GM06990 (cell line): ENCODE data around the gene TMEM178B.

ENCODE experiments used
- DNase-seq: peaks from one replicate; pipeline ENCODE4 v3.0.0-alpha.2; 2011; ENCODE audit not compliant: insufficient read length; ENCODE audit errors: extremely low read depth
- H3K27me3 ChIP-seq: replicated peaks from 2 replicates; pipeline ENCODE4 v1.6.0; 2011; ENCODE audit warnings: low read length; ENCODE audit not compliant: control insufficient read depth, insufficient read depth
- H3K36me3 ChIP-seq: 2 replicates; pipeline ENCODE4 v1.5.1; 2011; ENCODE audit warnings: low read length; ENCODE audit not compliant: control insufficient read depth, insufficient read depth
- H3K4me3 ChIP-seq: replicated peaks from 2 replicates; pipeline ENCODE4 v1.5.1; 2011; ENCODE audit warnings: low read depth, mild to moderate bottlenecking, control low read depth, low read length
- TF ChIP-seq, protein P1 (sequence below): IDR thresholded peaks from 2 replicates; pipeline ENCODE4 v1.5.1; 2011; ENCODE audit warnings: low read length, control low read depth, mild to moderate bottlenecking, inconsistent platforms; ENCODE audit not compliant: insufficient read depth, poor library complexity, severe bottlenecking

The TMEM178B gene

GRCh38 chr7:141408440-141408839, 334.6 kb downstream of the TMEM178B start:
- no peak for DNase-seq
- Histone ChIP-seq H3K36me3 (no peaks in the 10 kb centered on the region), H3K27me3 (peaks cover 2% of the 10 kb centered on the region), H3K4me3 (no peak overlapping the region)
- TF ChIP-seq, protein P1, sequence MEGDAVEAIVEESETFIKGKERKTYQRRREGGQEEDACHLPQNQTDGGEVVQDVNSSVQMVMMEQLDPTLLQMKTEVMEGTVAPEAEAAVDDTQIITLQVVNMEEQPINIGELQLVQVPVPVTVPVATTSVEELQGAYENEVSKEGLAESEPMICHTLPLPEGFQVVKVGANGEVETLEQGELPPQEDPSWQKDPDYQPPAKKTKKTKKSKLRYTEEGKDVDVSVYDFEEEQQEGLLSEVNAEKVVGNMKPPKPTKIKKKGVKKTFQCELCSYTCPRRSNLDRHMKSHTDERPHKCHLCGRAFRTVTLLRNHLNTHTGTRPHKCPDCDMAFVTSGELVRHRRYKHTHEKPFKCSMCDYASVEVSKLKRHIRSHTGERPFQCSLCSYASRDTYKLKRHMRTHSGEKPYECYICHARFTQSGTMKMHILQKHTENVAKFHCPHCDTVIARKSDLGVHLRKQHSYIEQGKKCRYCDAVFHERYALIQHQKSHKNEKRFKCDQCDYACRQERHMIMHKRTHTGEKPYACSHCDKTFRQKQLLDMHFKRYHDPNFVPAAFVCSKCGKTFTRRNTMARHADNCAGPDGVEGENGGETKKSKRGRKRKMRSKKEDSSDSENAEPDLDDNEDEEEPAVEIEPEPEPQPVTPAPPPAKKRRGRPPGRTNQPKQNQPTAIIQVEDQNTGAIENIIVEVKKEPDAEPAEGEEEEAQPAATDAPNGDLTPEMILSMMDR = no peak

DNA sequence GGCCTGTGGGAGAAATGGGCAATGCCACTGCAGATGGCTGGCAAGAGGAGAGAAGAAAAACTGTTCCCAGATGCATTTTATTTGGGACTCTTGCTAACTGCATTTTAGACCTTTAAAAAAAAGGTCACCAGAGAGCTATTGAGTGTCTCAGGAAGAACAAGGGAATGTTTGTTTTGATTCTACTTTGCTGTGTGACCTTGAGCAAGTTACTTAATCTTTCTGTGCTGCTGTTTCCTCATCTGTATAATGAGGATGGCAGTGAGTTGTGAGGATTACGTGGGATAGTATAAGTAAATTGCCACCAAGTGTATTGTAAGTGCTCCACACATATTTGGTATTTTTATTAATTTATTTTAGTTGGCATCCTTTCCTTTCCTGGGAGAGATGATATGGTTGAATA, 335.4 kb downstream of the TMEM178B start:
- TF ChIP-seq, protein P1 = no peak
- Histone ChIP-seq H3K36me3 (no peaks in the 10 kb centered on the region), H3K4me3 (no peak overlapping the region), H3K27me3 (peaks cover 1% of the 10 kb centered on the region)
- DNase-seq = no peak

DNA sequence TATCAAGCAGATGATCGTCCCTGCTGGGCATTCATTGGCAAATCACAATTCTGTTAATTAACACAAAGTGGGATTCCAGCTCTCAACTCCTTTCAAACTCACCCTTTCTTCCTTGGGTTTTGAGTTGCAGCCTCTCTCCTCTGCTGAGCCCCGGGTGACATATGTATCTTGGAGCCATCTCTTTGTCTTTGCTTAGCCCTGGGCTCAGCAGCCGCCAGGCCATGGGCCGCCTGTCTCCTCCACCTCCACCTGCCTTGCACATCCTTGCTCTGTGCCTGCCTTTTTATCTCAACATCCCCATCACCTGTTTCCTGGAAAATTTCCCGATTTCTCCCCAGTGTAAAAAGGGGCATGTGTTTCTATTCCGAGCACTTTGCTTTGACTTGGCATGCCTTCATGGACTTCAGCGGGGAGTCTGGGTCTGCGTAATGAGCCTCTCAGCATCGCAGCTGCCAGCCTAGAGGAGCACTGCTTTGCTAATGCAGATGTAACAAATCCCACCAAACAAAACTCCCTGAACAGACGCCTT, 336.0 kb downstream of the TMEM178B start:
- TF ChIP-seq, protein P1 = no peak
- H3K4me3 ChIP-seq = no peak overlapping the region
- no peaks in the 10 kb centered on the region for H3K36me3 ChIP-seq
- H3K27me3 ChIP-seq = no peaks in the 10 kb centered on the region; the same call in 1 of the 2 replicates
- DNase-seq = no peak

DNA sequence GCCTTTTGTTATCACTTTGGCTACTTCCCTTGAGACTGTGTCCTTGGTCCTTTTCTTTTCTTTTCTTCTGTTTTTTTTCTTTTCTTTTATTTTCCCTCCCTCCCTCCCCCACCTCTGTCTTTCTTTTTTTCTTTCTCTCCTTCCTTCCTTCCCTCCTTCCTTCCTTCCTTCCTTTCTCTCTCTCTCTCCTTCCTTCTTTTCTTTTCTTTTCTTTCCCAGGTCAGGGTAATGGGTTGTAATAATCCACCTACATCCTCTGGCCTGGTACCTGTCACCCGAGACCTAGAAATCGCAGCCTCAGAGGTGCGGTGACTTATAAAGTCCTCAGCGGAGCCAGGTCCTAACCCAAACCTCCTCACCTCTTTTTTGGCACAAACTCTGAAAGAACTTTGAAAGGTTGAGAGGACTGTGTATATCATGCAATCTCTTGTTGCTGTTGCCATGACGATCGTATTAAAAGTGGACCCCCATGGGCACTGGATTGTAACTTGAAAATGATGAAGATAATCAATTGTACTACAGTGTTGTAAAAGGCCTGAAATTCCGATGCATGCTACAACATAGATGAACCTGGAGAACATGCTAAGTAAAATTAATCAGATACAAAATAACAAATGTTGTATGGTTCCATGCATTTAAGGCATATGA, 336.6 kb downstream of the TMEM178B start:
- TF ChIP-seq, protein P1 = no peak
- no peak for DNase-seq
- no peak overlapping the region for H3K4me3 ChIP-seq

DNA sequence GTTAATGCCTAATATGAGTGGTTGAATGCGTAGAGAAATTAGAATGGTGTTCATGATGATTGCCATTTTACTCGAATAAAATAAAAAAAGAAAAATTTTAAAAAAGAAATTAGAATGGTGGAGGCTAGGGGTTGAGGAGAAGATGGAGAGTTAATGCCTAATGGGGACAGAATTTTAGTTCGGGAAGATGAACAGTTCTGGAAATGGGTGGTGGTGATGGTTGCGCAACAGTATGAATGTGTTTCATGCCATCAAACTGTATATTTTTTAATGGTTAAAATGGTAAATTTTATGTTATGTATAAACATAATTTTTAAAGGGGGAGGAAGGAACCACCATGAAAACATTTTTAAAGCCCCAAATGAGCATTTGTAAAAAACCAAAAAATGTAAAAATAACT, 337.3 kb downstream of the TMEM178B start:
- TF ChIP-seq, protein P1 = no peak
- no peak for DNase-seq

More for the DNA sequence above, 336.6 kb downstream of the TMEM178B start:
- Histone ChIP-seq H3K27me3 (no peaks in the 10 kb centered on the region; the same call in 1 of the 2 replicates), H3K36me3 (no peaks in the 10 kb centered on the region)

More for the DNA sequence above, 337.3 kb downstream of the TMEM178B start:
- Histone ChIP-seq H3K4me3 (no peak overlapping the region), H3K27me3 (no peaks in the 10 kb centered on the region; the same call in 1 of the 2 replicates), H3K36me3 (no peaks in the 10 kb centered on the region)
